ENCODE measurements around the gene BRD9.
"Not testable (repeated sequence)": the region's sequence is repeated elsewhere in the genome, so short reads cannot be mapped to it uniquely, and the experiment has no call there.

The BRD9 gene

GRCh38 chr5:922436-923280 lies 30.1 kb upstream of the BRD9 start:
- no peak for DNase-seq

- DNase-seq, result no peak
Measured at GRCh38 chr5:921456-922435, 29.1 kb upstream of the BRD9 start.

- no peak for DNase-seq
Measured at GRCh38 chr5:920321-920720, 27.7 kb upstream of the BRD9 start.

- no peak for DNase-seq
Measured at GRCh38 chr5:919356-920000, 26.9 kb upstream of the BRD9 start.

- not testable (repeated sequence) for DNase-seq
Measured at GRCh38 chr5:918717-919116, 26.1 kb upstream of the BRD9 start.

GRCh38 chr5:916441-917293 lies 24.1 kb upstream of the BRD9 start:
- DNase-seq, result no peak

GRCh38 chr5:915946-916345 lies 23.3 kb upstream of the BRD9 start:
- DNase-seq, result no peak

GRCh38 chr5:915346-915745 lies 22.7 kb upstream of the BRD9 start:
- not testable (repeated sequence) for DNase-seq

GRCh38 chr5:914612-915011 lies 22.0 kb upstream of the BRD9 start:
- no peak for DNase-seq

GRCh38 chr5:914174-914573 lies 21.6 kb upstream of the BRD9 start:
- DNase-seq, result no peak

GRCh38 chr5:912280-913091 lies 19.9 kb upstream of the BRD9 start:
- DNase-seq, result no peak

- no peak for DNase-seq
Measured at GRCh38 chr5:911601-912000, 19.0 kb upstream of the BRD9 start.

- DNase-seq, result no peak
Measured at GRCh38 chr5:910769-911160, 18.2 kb upstream of the BRD9 start.

GRCh38 chr5:909994-910768 lies 17.6 kb upstream of the BRD9 start:
- no peak for DNase-seq

GRCh38 chr5:909086-909485 lies 16.5 kb upstream of the BRD9 start:
- no peak for DNase-seq

GRCh38 chr5:908172-908571 lies 15.6 kb upstream of the BRD9 start:
- DNase-seq, result no peak

- DNase-seq, result no peak
Measured at GRCh38 chr5:907366-907910, 14.8 kb upstream of the BRD9 start.

- DNase-seq, result no peak
Measured at GRCh38 chr5:905139-905642, 12.6 kb upstream of the BRD9 start.

- no peak for DNase-seq
Measured at GRCh38 chr5:903756-904096, 11.1 kb upstream of the BRD9 start.

Measured in right hindlimb (tissue), 1 donor.